Loucy (cell line): ENCODE measurements around the gene VAMP7.
"Not testable (repeated sequence)": the region's sequence is repeated elsewhere in the genome, so short reads cannot be mapped to it uniquely, and the experiment has no call there.

ENCODE experiments used
- H2AFZ ChIP-seq: fragments of 200-600 bp; sonication (generic); 2 replicates; pipeline ENCODE4 v1.6.0; 2016; ENCODE audit warnings: antibody characterized with exemption, mild to moderate bottlenecking, low read length, moderate library complexity
- H3F3A ChIP-seq: fragments of 200-600 bp; 2 replicates; pipeline ENCODE4 v1.6.0; 2016; ENCODE audit warnings: antibody characterized with exemption, low read depth, mild to moderate bottlenecking
- H3K27me3 ChIP-seq: fragments of 200-600 bp; sonication (generic); 2 replicates; pipeline ENCODE4 v1.6.1; 2014; ENCODE audit warnings: low read length, mild to moderate bottlenecking; ENCODE audit not compliant: insufficient read depth, poor library complexity, severe bottlenecking
- H3K36me3 ChIP-seq: fragments of 200-600 bp; sonication (generic); 2 replicates; pipeline ENCODE4 v1.6.1; 2016; ENCODE audit warnings: low read length; ENCODE audit not compliant: insufficient read depth
- H3K4me1 ChIP-seq: fragments of 200-600 bp; sonication (generic); 2 replicates; pipeline ENCODE4 v1.5.1; 2014; ENCODE audit warnings: low read length, mild to moderate bottlenecking; ENCODE audit not compliant: insufficient read depth, poor library complexity, severe bottlenecking
- H3K4me2 ChIP-seq: fragments of 200-600 bp; sonication (generic); 2 replicates; pipeline ENCODE4 v1.6.0; 2014; ENCODE audit warnings: antibody characterized with exemption, low read length, low read depth, mild to moderate bottlenecking; ENCODE audit not compliant: poor library complexity, severe bottlenecking
- H3K4me3 ChIP-seq: fragments of 200-600 bp; sonication (generic); 2 replicates; pipeline ENCODE4 v1.5.1; 2014; ENCODE audit warnings: low read length, mild to moderate bottlenecking, mixed read lengths; ENCODE audit not compliant: poor library complexity, severe bottlenecking
- H3K79me2 ChIP-seq: fragments of 200-600 bp; sonication (generic); 2 replicates; pipeline ENCODE4 v1.6.1; 2014; ENCODE audit warnings: low read length; ENCODE audit not compliant: insufficient read depth
- H3K9ac ChIP-seq: fragments of 200-600 bp; sonication (generic); 2 replicates; pipeline ENCODE4 v1.6.0; 2014; ENCODE audit warnings: mild to moderate bottlenecking, low read depth, low read length, moderate library complexity; ENCODE audit not compliant: poor library complexity, severe bottlenecking
- H3K9me2 ChIP-seq: fragments of 200-600 bp; sonication (generic); replicated peaks from 2 replicates; pipeline ENCODE4 v1.6.1; 2016; ENCODE audit warnings: low read depth, low read length, mixed read lengths
- H3K9me3 ChIP-seq: fragments of 200-600 bp; sonication (generic); 2 replicates; pipeline ENCODE4 v1.6.1; 2014; ENCODE audit warnings: mild to moderate bottlenecking, antibody characterized with exemption, low read length, low read depth; ENCODE audit not compliant: insufficient read depth
- H4K20me1 ChIP-seq: fragments of 200-600 bp; sonication (generic); 2 replicates; pipeline ENCODE4 v1.6.0; 2014; ENCODE audit warnings: antibody characterized with exemption, low read length, mild to moderate bottlenecking; ENCODE audit not compliant: insufficient read depth, poor library complexity, severe bottlenecking
- EZH2phosphoT487 ChIP-seq: fragments of 200-600 bp; IDR thresholded peaks from 2 replicates; pipeline ENCODE4 v1.6.1; 2018; ENCODE audit warnings: antibody characterized with exemption, mild to moderate bottlenecking, moderate library complexity, borderline replicate concordance
- TF ChIP-seq, protein P1 (sequence below): fragments of 200-600 bp; sonication (generic); conservative IDR thresholded peaks from 2 replicates; pipeline ENCODE4 v1.5.1; 2014; ENCODE audit warnings: mild to moderate bottlenecking, antibody characterized with exemption, low read length

The VAMP7 gene, protein sequence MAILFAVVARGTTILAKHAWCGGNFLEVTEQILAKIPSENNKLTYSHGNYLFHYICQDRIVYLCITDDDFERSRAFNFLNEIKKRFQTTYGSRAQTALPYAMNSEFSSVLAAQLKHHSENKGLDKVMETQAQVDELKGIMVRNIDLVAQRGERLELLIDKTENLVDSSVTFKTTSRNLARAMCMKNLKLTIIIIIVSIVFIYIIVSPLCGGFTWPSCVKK

DNA sequence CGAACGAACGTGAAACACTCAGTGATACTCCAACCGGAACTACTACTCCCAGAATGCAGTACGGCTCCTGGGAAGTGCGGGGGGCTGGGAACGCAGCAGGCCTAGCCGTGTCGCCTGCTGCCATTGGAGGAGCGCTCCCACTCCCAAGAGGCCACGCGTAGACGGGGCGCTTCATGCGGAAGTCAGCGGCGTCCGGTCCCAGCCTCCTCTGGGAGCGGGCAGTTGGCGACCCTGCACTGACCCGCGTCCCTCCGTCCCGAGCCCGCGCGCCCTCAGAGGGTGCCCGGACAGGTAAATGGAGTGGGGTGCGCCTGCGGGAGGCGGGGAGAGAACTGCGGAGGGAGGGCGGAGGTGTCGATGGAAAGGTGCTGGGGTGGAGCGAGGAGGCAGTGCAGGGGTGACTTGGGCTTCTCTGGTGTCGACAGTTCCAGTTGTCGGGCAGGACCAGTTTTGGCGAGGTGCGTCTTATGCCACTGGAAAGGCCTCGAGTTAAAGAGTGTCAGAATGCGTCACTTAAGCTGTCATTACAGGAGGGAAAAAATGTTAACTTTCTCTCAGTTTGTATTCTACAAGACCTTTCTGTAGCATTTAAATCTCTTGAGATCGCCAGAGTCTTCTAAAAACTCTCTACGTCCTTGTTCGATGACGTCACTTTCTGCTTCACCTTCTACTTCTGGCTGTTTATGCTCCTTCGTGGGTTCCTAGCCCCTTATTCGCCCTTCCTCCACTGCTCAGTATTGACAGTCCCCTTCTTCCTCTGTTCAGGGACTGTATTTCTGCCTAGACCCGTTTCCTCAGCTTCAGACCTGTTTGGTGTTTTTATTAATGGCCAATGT is at the start of gene VAMP7:
Gene VAMP7, plus strand, starts transcription at position 188 of the 836 bp plus-strand sequence. CDS start 8,122 bp downstream, outside the sequence.
- Histone ChIP-seq H3K4me1 (peaks cover 34% of the 10 kb centered on the region), H4K20me1 (peaks cover 14% of the 10 kb centered on the region), H3K9me2 (no peaks in the 10 kb centered on the region), H3K79me2 (peaks cover 41% of the 10 kb centered on the region), H3K9ac (peak within 1 kb of the TSS; percentile 75), H3K27me3 (no peaks in the 10 kb centered on the region), H2AFZ (peak within 1 kb of the TSS; percentile 92), H3K4me2 (peak within 1 kb of the TSS; percentile 86), H3K36me3 (no peaks in the 10 kb centered on the region), H3K9me3 (no peaks in the 10 kb centered on the region), H3F3A (no peaks in the 10 kb centered on the region), H3K4me3 (peak within 1 kb of the TSS; percentile 86)
- no peak for TF ChIP-seq EZH2phosphoT487
- TF ChIP-seq, protein P1, sequence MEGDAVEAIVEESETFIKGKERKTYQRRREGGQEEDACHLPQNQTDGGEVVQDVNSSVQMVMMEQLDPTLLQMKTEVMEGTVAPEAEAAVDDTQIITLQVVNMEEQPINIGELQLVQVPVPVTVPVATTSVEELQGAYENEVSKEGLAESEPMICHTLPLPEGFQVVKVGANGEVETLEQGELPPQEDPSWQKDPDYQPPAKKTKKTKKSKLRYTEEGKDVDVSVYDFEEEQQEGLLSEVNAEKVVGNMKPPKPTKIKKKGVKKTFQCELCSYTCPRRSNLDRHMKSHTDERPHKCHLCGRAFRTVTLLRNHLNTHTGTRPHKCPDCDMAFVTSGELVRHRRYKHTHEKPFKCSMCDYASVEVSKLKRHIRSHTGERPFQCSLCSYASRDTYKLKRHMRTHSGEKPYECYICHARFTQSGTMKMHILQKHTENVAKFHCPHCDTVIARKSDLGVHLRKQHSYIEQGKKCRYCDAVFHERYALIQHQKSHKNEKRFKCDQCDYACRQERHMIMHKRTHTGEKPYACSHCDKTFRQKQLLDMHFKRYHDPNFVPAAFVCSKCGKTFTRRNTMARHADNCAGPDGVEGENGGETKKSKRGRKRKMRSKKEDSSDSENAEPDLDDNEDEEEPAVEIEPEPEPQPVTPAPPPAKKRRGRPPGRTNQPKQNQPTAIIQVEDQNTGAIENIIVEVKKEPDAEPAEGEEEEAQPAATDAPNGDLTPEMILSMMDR: no peak

DNA sequence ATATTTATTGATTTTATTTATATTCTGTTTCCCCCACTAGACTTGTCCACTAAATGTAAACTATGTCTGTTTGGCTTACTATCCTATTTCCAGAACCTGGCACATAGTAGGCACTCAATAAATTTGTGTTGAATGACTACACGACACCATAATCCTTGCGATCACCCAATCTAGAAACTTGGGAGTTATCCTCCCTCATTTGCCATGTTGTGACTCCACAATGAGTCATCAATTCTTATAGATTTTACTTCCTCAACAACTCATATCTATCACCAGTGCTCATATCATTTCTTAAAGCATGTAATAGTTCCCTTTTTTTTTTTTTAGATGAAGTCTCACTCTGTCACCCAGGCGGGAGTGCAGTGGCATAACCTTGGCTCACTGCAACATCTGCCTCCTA is 39.9 kb upstream of the VAMP7 start:
- Histone ChIP-seq H3K36me3 (no peaks in the 10 kb centered on the region), H3K9me2 (no peaks in the 10 kb centered on the region), H3K4me1 (no peaks in the 10 kb centered on the region), H3K4me2 (no peak overlapping the region), H2AFZ (no peak overlapping the region), H3K79me2 (no peaks in the 10 kb centered on the region), H3K27me3 (no peaks in the 10 kb centered on the region), H3K9ac (no peak overlapping the region), H4K20me1 (no peaks in the 10 kb centered on the region), H3K9me3 (no peaks in the 10 kb centered on the region), H3F3A (no peaks in the 10 kb centered on the region), H3K4me3 (no peak overlapping the region)
- TF ChIP-seq, protein P1: no peak
- no peak for TF ChIP-seq EZH2phosphoT487

DNA sequence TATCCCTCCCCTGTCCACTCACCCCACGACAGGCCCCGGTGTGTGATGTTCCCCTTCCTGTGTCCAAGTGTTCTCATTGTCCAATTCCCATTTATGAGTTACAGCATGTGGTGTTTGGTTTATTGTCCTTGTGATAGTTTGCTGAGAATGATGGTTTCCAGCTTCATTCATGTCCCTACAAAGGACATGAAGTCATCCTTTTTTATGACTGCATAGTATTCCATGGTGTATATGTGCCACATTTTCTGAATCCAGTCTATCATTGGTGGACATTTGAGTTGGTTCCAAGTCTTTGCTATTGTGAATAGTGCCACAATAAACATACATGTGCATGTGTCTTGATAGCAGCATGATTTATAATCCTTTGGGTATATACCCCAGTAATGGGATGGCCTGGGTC is 29.4 kb upstream of the VAMP7 start:
- H3K4me2 ChIP-seq, H3F3A ChIP-seq: not testable (repeated sequence)

More for the DNA sequence above, 29.4 kb upstream of the VAMP7 start:
- not testable (repeated sequence) for H3K27me3 ChIP-seq, H3K9me3 ChIP-seq, H2AFZ ChIP-seq, H3K36me3 ChIP-seq, H3K9me2 ChIP-seq, H3K79me2 ChIP-seq, H3K4me1 ChIP-seq, H4K20me1 ChIP-seq, H3K9ac ChIP-seq, H3K4me3 ChIP-seq
